IPS-18c (cell line): ENCODE results near the gene DEFB123.
"Not testable (repeated sequence)": the region's sequence is repeated elsewhere in the genome, so short reads cannot be mapped to it uniquely, and the experiment has no call there.

ENCODE experiments used
- H3K4me3 ChIP-seq: 2 replicates; pipeline ENCODE4 v1.7.0; 2013; ENCODE audit warnings: low read depth, mild to moderate bottlenecking, low read length, moderate library complexity; ENCODE audit not compliant: insufficient read depth
- H3K9me3 ChIP-seq: one replicate; pipeline ENCODE4 v1.6.1; 2013; ENCODE audit warnings: mild to moderate bottlenecking, low read length, moderate library complexity; ENCODE audit not compliant: control insufficient read depth, insufficient read depth

Gene DEFB123

GRCh38 chr20:31470946-31471345 is 30.5 kb downstream of the DEFB123 start:
- H3K9me3 ChIP-seq, H3K4me3 ChIP-seq: not testable (repeated sequence)

GRCh38 chr20:31472395-31473330 is 32.2 kb downstream of the DEFB123 start:
- Histone ChIP-seq H3K4me3 (no peak overlapping the region), H3K9me3 (no peaks in the 10 kb centered on the region)

GRCh38 chr20:31473331-31474096 is 33.1 kb downstream of the DEFB123 start:
- Histone ChIP-seq H3K4me3 (no peak overlapping the region), H3K9me3 (no peaks in the 10 kb centered on the region)

- H3K4me3 ChIP-seq = no peak overlapping the region
- no peaks in the 10 kb centered on the region for H3K9me3 ChIP-seq
Measured at GRCh38 chr20:31474097-31474436, 33.6 kb downstream of the DEFB123 start.

- H3K4me3 ChIP-seq = peak within 1 kb of the TSS; percentile 71
- H3K9me3 ChIP-seq = no peaks in the 10 kb centered on the region
Measured at GRCh38 chr20:31474758-31475427, 34.5 kb downstream of the DEFB123 start, which contains the start of the genes DEFB124 and REM1. Gene DEFB124 (minus strand): TSS chr20:31475127. CDS start chr20:31473013, 2,114 bp downstream. Gene REM1 (plus strand): TSS chr20:31475288. CDS start chr20:31476446, 1,158 bp downstream.

GRCh38 chr20:31475472-31476293 is 35.3 kb downstream of the DEFB123 start:
- H3K9me3 ChIP-seq = no peaks in the 10 kb centered on the region

GRCh38 chr20:31476294-31476585 is 35.8 kb downstream of the DEFB123 start:
- no peaks in the 10 kb centered on the region for H3K9me3 ChIP-seq
- H3K4me3 ChIP-seq = no peak overlapping the region

More at GRCh38 chr20:31475472-31476293, 35.3 kb downstream of the DEFB123 start:
- H3K4me3 ChIP-seq = peak overlapping the region; percentile 71

GRCh38 chr20:31476643-31477215 is 36.3 kb downstream of the DEFB123 start:
- H3K9me3 ChIP-seq = no peaks in the 10 kb centered on the region
- H3K4me3 ChIP-seq = no peak overlapping the region

GRCh38 chr20:31484001-31484400 is 43.6 kb downstream of the DEFB123 start:
- H3K4me3 ChIP-seq = no peak overlapping the region
- peaks cover 2% of the 10 kb centered on the region for H3K9me3 ChIP-seq

- H3K4me3 ChIP-seq = peak overlapping the region; percentile 46
Measured at GRCh38 chr20:31485450-31486339, 45.3 kb downstream of the DEFB123 start.

GRCh38 chr20:31488115-31488514 is 47.7 kb downstream of the DEFB123 start:
- Histone ChIP-seq H3K4me3 (no peak overlapping the region), H3K9me3 (peaks cover 2% of the 10 kb centered on the region)

More at GRCh38 chr20:31485450-31486339, 45.3 kb downstream of the DEFB123 start:
- H3K9me3 ChIP-seq = peaks cover 2% of the 10 kb centered on the region

GRCh38 chr20:31489152-31489551 is 48.7 kb downstream of the DEFB123 start:
- Histone ChIP-seq H3K9me3 (peaks cover 2% of the 10 kb centered on the region), H3K4me3 (no peak overlapping the region)

- H3K9me3 ChIP-seq = no peaks in the 10 kb centered on the region
- H3K4me3 ChIP-seq = no peak overlapping the region
Measured at GRCh38 chr20:31490752-31491151, 50.3 kb downstream of the DEFB123 start.

- no peak overlapping the region for H3K4me3 ChIP-seq
- no peaks in the 10 kb centered on the region for H3K9me3 ChIP-seq
Measured at GRCh38 chr20:31494131-31494530, 53.7 kb downstream of the DEFB123 start.

GRCh38 chr20:31496761-31497295 is 56.4 kb downstream of the DEFB123 start:
- no peaks in the 10 kb centered on the region for H3K9me3 ChIP-seq
- no peak overlapping the region for H3K4me3 ChIP-seq
